HS-27A (cell line): ENCODE measurements around the gene TESK2.

ENCODE experiments used
- DNase-seq: peaks from one replicate; pipeline ENCODE4 v3.0.0-alpha.2; 2012; ENCODE audit warnings: low read depth, missing footprints

The TESK2 gene

GRCh38 chr1:45337630-45338325 lies 153.2 kb downstream of the TESK2 start:
- DNase-seq = no peak

DNA sequence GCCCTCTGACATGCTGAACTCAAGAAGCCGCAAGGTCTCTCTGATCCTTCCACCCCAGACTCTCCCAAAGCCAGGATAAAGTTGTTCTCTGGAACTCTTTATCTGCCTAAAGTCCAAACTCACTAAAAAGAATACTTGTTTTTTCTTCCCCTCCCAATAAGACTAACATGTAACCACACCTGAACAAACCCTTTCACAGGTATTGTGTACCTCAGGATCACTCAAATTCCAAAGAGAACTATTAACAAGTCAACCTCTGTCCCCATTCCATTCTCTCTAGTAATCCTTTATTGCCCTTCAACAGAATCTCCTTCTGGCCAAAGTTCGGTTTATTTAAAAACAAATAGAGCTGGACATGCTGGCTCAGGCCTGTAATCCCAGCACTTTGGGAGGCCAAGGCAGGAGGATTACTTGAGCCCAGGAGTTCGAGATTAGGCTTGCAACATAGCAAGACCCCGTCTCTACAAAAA lies 155.1 kb downstream of the TESK2 start:
- no peak for DNase-seq

DNA sequence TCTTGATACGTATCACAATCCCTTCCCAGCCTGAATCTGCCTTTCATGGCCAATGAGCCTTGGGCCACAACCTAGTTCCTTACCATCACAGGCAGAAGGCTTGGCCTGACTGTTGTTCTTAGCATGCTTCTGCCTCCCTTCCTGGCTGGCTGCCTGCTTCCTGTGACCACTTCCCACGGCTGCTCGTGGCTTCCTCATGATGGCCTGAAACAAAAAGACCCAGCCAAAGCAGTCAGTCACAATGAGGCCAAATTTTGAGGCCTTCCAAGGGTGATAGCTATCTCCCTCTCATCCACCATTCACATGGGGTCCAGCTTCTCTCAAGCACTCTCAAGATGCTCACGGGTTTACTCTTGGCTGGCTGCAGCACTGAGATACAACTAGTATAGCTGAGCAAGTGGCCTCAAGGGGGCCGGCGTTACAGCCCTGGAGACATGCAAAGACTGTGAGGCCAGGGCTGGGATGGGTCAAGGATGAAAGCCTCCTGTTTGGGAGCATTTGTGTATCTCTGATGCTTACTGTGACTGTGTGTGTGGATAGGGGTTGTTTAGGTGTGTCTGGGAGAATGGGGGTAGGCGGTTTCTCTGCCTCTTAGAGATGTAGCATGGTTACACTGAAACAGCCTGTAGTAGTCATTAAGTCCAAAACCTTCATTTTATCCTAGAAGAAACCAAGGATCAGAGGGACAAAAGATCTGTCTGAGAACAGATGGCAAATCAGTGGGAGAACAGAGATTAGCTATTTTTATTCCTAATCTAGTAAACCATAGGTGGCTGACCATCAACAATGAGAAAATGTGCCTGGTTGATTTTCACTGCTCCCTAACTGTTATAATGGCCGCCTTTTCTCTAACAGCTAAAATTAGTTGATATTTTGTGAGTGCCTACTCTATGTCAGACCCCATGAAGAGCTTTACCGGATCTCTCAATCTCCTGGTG lies 156.4 kb downstream of the TESK2 start:
- no peak for DNase-seq

- DNase-seq = no peak
Observed at GRCh38 chr1:45332346-45332720, 158.6 kb downstream of the TESK2 start.

DNA sequence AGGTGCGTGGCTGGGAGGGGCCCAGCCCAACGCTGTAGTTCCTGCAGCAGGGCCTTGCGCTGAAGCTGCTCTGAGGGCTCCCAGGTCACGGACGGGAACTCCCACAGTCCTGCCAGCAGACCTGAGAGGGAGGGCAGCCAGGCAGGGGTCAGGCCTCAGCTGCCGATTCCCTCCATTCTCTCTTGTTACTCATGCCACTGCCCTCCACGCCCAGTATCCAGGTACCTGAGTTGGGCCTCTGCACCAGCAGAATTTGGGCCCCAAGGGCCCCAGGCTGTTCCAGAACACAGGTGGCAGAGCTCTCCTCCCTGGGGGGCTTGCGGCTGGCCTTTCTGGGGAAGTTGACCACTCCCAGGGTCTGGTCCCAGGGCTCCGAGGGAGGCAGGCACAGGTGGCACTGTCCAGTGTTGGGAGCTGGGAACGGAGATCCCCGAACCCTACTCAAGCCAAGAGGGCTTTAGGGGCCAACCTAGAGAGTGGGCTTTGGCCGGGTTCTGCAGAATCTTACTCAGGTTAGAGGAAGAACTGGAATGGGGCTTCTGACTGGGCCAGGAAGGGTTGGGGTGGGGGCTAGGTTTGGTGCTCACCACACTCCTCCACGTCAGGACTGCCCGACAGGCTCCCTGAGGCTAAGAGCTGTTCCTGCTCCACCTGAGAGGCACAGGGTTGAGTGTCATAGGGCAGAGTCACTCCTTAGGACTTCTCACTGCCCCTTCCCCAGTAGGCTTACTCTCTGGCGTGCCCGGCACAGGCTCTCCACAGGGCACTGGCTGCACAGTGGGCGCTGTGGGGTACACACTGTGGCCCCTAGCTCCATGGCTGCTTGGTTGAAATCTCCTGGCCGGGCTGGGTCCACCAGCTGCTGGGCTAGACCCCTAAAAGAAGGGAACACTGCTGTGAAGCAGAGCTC lies 159.3 kb downstream of the TESK2 start:
- DNase-seq = no peak

DNA sequence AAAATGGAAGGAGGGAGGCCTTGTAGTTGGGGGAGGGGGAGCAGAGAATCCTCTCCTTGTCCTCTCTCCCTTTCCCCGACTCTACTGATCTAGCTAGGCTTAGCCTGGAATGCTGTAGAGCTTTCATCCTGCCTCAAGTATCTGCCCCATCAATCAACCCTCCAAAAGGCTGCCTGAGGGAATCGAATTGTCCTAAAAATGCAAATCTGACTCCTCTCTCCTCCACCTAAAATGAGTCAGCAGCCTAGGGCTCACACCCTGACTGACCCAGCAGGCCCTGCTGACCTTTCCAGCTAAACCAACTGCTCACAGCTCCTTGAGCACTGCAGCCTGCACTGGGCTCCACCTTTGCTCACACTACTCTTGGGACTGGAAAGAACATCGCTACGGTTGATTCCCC lies 161.5 kb downstream of the TESK2 start:
- no peak for DNase-seq

DNA sequence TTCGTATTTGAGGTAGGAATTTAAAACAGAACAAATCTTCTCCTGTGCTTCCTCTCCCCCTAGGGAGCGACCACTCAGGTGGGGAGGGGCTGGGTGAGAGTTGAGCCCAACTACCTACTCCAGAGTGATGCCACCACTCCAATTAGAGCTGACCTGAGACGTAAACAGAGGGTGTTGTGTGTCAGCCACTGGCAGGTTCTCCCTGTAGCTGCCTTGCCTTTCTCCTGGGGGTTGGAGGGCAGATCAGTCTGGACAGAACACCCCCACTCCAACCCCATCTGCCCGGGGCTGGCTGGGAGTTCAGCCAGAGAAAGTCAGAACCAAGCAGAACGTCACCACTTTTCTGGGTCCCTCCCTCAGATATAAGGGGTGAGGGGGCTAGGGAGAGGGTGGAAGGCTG lies 162.3 kb downstream of the TESK2 start:
- DNase-seq = no peak

DNA sequence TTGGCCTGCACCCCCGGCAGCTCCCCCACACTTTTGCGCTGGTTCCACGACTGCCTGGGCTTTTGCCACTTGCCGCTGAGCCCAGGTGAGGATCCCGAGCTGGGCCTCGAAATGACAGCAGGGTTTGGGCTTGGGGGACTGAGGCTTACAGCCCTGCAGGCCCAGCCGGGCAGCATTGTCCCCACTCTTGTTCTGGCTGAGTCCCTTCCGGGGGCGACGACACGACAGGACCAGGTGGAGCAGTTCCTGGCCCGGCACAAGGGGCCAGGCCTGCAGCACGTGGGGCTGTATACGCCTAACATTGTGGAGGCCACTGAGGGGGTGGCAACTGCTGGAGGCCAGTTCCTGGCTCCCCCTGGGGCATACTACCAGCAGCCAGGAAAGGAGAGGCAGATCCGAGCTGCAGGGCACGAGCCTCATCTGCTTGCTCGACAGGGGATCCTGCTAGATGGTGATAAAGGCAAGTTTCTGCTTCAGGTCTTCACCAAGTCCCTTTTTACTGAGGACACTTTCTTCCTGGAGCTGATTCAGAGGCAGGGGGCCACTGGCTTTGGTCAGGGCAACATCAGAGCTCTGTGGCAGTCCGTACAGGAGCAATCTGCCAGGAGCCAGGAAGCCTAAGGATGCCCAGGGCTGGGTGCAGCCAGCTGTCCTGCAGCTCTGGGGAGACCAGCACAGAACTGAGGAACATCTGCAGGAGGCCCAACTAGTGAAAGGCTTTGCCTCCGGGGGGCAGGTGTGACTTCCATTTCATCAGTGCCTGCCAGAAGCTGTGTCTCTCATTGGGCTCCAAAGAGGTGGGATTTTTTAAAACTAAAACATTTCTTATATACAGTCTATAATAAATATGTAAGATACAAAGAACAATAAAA lies 163.1 kb downstream of the TESK2 start:
- DNase-seq = no peak

DNA sequence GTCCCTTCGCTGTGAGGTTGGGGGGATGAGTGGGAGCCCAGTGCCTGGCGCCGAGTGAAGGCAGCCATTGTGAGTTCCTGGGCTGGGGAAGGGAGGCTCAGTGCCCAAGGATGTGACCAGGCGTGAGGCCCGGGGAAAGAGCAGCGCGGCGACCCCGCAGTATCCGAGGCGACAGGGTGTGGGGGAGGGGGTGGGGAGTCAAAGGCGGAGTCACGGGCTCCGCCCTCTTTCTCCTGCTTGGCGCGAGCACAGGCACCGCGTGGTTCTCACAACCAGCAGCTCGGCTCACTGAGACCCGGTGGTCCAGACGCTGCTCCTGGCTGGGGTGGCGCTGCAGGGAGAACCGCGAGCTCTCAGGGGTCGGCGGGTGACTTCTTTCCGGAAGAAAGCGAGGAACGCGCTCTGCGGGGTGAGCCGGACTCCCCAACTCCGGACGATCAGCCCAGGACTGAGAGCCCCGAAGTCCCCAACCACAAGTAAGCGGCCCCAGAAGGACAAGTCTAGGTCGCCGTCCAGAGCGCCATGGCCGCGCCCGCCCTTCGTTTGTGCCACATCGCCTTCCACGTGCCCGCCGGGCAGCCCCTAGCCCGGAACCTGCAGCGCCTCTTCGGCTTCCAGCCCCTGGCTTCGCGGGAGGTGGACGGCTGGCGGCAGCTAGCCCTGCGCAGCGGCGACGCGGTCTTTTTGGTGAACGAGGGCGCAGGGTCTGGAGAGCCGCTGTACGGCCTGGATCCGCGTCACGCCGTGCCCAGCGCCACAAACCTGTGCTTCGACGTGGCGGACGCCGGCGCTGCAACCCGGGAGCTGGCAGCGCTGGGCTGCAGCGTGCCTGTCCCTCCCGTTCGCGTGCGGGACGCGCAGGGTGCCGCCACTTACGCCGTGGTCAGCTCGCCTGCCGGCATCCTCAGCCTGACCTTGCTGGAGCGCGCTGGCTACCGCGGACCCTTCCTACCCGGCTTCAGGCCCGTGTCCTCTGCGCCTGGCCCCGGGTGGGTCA lies 164.0 kb downstream of the TESK2 start, which contains the start of gene HPDL:
Gene HPDL (plus strand): TSS at position 269 of the 997 bp plus-strand sequence. CDS start 254 bp downstream, at position 523.
- no peak for DNase-seq

DNA sequence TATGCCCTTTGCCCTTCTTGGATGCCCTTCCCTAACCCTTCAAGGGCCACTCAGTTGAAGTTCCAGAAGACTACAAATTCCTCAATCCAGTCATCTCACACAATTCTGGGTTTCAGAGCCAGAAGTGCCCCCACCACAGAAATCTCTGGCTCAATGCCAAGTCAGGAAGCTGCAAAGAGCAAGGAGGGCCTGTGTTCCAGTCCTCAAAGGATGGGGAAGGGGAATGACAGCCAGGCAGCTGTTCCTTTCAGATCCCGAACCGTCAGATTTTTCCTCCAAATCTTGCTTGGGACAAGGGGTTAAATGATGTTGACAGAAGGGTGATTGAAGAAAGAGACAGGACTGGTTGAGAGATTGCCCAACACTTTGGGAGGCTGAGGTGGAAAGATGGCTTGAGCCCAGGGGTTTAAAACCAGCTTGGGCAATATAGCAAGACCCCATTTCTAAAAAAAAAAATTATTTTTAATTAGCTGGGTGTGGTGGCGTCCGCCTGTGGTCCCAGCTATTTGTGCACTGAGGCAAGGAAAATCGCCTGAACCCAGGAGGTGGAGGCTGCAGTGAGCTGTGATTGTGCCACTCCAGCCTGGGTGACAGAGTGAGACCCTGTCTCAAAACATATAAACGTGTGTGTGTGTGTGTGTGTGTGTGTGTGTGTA lies 165.0 kb downstream of the TESK2 start:
- DNase-seq = no peak

GRCh38 chr1:45322486-45323040 lies 168.4 kb downstream of the TESK2 start:
- no peak for DNase-seq

DNA sequence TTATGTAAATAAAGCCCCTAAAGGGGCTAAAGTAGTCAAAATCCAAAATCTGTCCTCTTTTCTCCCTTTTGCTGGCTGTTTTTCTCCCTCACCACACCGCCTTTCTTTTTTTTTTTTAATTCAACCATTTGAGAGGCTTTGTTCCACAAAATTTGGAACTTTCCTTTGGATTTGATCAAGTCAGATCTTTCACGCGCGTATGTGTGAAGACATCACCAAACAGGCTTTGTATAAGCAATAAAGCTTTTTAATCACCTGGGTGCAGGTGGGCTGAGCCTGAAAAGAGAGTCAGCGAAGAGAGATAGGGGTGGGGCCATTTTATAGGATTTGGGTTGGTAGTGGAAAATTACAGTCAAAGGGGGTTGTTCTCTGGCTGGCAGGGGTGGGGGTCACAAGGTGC lies 169.5 kb downstream of the TESK2 start:
- no peak for DNase-seq

DNA sequence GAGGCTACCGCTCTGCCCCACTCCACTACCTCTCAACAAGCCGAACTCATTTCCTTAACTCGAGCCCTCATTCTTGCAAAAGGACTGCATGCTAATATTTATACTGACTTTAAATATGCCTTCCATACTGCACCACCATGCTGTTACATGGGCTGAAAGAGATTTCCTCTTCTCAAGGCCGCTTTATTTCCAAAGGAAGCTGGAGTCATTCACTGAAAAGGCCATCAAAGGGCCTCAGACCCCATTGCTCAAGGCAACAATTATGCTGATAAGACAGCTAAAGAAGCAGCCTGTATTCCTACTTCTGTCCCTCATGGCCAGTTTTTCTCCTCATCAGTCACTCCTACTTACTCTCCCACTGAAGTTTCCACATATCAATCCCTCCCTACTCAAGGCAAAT lies 171.2 kb downstream of the TESK2 start:
- no peak for DNase-seq

GRCh38 chr1:45317166-45317565 lies 173.8 kb downstream of the TESK2 start:
- DNase-seq = no peak

GRCh38 chr1:45314266-45314665 lies 176.7 kb downstream of the TESK2 start:
- no peak for DNase-seq

DNA sequence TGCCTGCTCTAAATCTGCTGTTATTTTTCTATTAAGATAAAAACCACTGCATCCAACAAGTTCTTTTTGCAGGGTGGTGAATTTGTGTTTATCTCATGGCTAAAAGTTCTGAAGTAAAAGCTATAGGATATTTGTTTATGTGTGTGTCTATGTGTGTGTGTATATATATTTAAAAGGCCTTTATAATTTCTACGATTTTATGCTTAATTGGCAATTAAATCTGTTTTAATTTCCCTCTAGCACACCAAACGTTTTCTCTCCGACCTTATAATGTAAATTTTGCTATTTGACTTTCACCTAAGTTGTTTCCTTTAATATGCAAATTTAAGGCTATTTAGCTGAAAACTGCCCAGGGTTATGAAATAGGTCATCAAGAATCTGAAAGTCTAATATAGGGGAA lies 184.1 kb downstream of the TESK2 start:
- no peak for DNase-seq

GRCh38 chr1:45306319-45306718 lies 184.6 kb downstream of the TESK2 start:
- no peak for DNase-seq

DNA sequence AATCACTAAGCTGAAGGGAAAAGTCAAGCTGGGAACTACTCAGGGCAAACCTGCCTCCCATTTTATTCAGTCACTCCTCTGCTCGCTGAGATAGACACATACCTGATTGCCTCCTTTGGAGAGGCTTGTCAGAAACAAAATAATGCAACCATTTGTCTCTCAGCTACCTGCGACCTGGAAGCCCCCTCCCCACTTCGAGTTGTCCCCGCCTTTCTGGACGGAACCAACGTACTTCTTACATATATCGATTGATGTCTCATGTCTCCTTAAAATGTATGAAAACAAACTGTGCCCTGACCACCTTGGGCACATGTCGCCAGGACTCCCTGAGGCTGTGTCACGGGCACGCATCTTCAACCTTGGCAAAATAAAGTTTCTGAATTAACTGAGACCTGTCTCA lies 185.7 kb downstream of the TESK2 start:
- no peak for DNase-seq
